H9 (cell line): ENCODE data around the gene SELPLG. TPM values are rescaled to one million over a fixed set of nuclear protein-coding genes. Genes with fewer than 3 reads are reported as not detected.
A peak's percentile ranks its signal among the peaks of the same experiment; 100 is the strongest.

ENCODE experiments used
- DNase-seq: peaks from one replicate; pipeline ENCODE4 v3.0.0-alpha.2; 2017
- H2AFZ ChIP-seq: one replicate; pipeline ENCODE4 v1.6.1; 2013; ENCODE audit warnings: mild to moderate bottlenecking, low read length, control low read depth, moderate library complexity
- H2AK5ac ChIP-seq: 2 replicates; pipeline ENCODE4 v1.6.1; 2013; ENCODE audit warnings: low read length, control low read depth, mixed read lengths; ENCODE audit not compliant: insufficient read length
- H2BK120ac ChIP-seq: one replicate; pipeline ENCODE4 v1.6.1; 2013; ENCODE audit warnings: low read depth, mild to moderate bottlenecking, low read length, control low read depth, inconsistent platforms; ENCODE audit not compliant: poor library complexity, severe bottlenecking
- H2BK12ac ChIP-seq: 2 replicates; pipeline ENCODE4 v1.6.1; 2013; ENCODE audit warnings: low read length, control low read depth, mixed read lengths, low read depth; ENCODE audit not compliant: insufficient read length
- H2BK15ac ChIP-seq: 2 replicates; pipeline ENCODE4 v1.6.1; 2013; ENCODE audit warnings: low read depth, low read length, control low read depth
- H2BK20ac ChIP-seq: one replicate; pipeline ENCODE4 v1.6.1; 2013; ENCODE audit warnings: low read depth, mild to moderate bottlenecking, low read length, control low read depth, inconsistent platforms; ENCODE audit not compliant: poor library complexity, severe bottlenecking
- H2BK5ac ChIP-seq: 2 replicates; pipeline ENCODE4 v1.6.1; 2013; ENCODE audit warnings: low read length, control low read depth, mixed read lengths; ENCODE audit not compliant: insufficient read length
- H3K14ac ChIP-seq: 2 replicates; pipeline ENCODE4 v1.6.1; 2013; ENCODE audit warnings: low read length, control low read depth; ENCODE audit not compliant: insufficient read depth
- H3K18ac ChIP-seq: 2 replicates; pipeline ENCODE4 v1.6.1; 2013; ENCODE audit warnings: low read depth, mild to moderate bottlenecking, mixed read lengths, low read length, control low read depth; ENCODE audit not compliant: insufficient read length
- H3K23ac ChIP-seq: 2 replicates; pipeline ENCODE4 v1.6.1; 2013; ENCODE audit warnings: low read length, control low read depth, mixed read lengths, low read depth; ENCODE audit not compliant: insufficient read length
- H3K23me2 ChIP-seq: 2 replicates; pipeline ENCODE4 v1.6.1; 2013; ENCODE audit warnings: low read depth, mild to moderate bottlenecking, mixed read lengths, low read length, control low read depth; ENCODE audit not compliant: insufficient read length, poor library complexity, severe bottlenecking
- H3K27ac ChIP-seq: 2 replicates; pipeline ENCODE4 v1.5.1; 2013; ENCODE audit warnings: low read length, control low read depth, mixed read lengths, low read depth; ENCODE audit not compliant: insufficient read length
- H3K27me3 ChIP-seq: 2 replicates; pipeline ENCODE4 v1.6.1; 2013; ENCODE audit warnings: low read length, control low read depth, inconsistent platforms; ENCODE audit not compliant: insufficient read depth
- H3K4ac ChIP-seq: 2 replicates; pipeline ENCODE4 v1.6.1; 2013; ENCODE audit warnings: low read depth, mild to moderate bottlenecking, control low read depth, inconsistent platforms, low read length, moderate library complexity
- H3K4me1 ChIP-seq: 2 replicates; pipeline ENCODE4 v1.6.1; 2013; ENCODE audit warnings: low read length, control low read depth, inconsistent platforms; ENCODE audit not compliant: insufficient read depth
- H3K4me2 ChIP-seq: 2 replicates; pipeline ENCODE4 v1.6.1; 2013; ENCODE audit warnings: low read length, control low read depth, mixed read lengths; ENCODE audit not compliant: insufficient read length, insufficient read depth
- H3K56ac ChIP-seq: 2 replicates; pipeline ENCODE4 v1.6.1; 2013; ENCODE audit warnings: low read depth, mild to moderate bottlenecking, mixed read lengths, low read length, control low read depth; ENCODE audit not compliant: insufficient read length
- H3K79me1 ChIP-seq: 2 replicates; pipeline ENCODE4 v1.6.1; 2013; ENCODE audit warnings: low read depth, mild to moderate bottlenecking, moderate library complexity, low read length, control low read depth, inconsistent platforms; ENCODE audit not compliant: insufficient read depth, poor library complexity, severe bottlenecking
- H3K79me2 ChIP-seq: 2 replicates; pipeline ENCODE4 v1.6.1; 2013; ENCODE audit warnings: low read length, control low read depth, inconsistent platforms; ENCODE audit not compliant: insufficient read depth
- H3K9ac ChIP-seq: 2 replicates; pipeline ENCODE4 v1.6.1; 2013; ENCODE audit warnings: low read length, control low read depth, mixed read lengths; ENCODE audit not compliant: insufficient read length; ENCODE audit errors: extremely low read depth
- H3K9me3 ChIP-seq: one replicate; pipeline ENCODE4 v1.6.1; 2013; ENCODE audit warnings: low read depth, low read length, inconsistent platforms; ENCODE audit not compliant: control insufficient read depth
- H3T11ph ChIP-seq: one replicate; pipeline ENCODE4 v1.6.1; 2013; ENCODE audit warnings: mild to moderate bottlenecking, low read length, control low read depth, inconsistent platforms
- H4K20me1 ChIP-seq: one replicate; pipeline ENCODE4 v1.6.1; 2013; ENCODE audit not compliant: control insufficient read depth, insufficient read length, insufficient read depth
- H4K5ac ChIP-seq: 2 replicates; pipeline ENCODE4 v1.6.1; 2013; ENCODE audit warnings: low read depth, mild to moderate bottlenecking, mixed read lengths, low read length, control low read depth; ENCODE audit not compliant: insufficient read length
- H4K8ac ChIP-seq: replicated peaks from 2 replicates; pipeline ENCODE4 v1.6.1; 2013; ENCODE audit warnings: low read length, control low read depth, mixed read lengths, low read depth; ENCODE audit not compliant: insufficient read length
- H4K91ac ChIP-seq: 2 replicates; pipeline ENCODE4 v1.6.1; 2013; ENCODE audit warnings: low read depth, mild to moderate bottlenecking, moderate library complexity, mixed read lengths, low read length, control low read depth; ENCODE audit not compliant: insufficient read length
- H3K27ac Mint-ChIP-seq, 3 experiments: 2 replicates in 2 of 3; 3 replicates in 1 of 3; pipeline ENCODE4 v1.8.0; 2020 to 2021; ENCODE audit warnings: mixed read lengths in 3 of 3, mild to moderate bottlenecking in 1 of 3, moderate library complexity in 1 of 3
- H3K27me3 Mint-ChIP-seq: 2 replicates; pipeline ENCODE4 v1.8.0; 2021; ENCODE audit warnings: low read depth, mild to moderate bottlenecking, moderate library complexity, mixed read lengths
- H3K36me3 Mint-ChIP-seq, 3 experiments: 2 replicates in 2 of 3; 3 replicates in 1 of 3; pipeline ENCODE4 v1.8.0; 2020 to 2021; ENCODE audit warnings: low read depth in 3 of 3, mixed read lengths in 3 of 3; ENCODE audit not compliant: insufficient read depth in 1 of 3
- H3K4me1 Mint-ChIP-seq, 2 experiments: 2 replicates each; pipeline ENCODE4 v1.8.0; 2020; ENCODE audit warnings: mixed read lengths in 2 of 2
- H3K4me3 Mint-ChIP-seq, 2 experiments: 2 replicates in 1 of 2; 3 replicates in 1 of 2; pipeline ENCODE4 v1.8.0; 2020 to 2021; ENCODE audit warnings: mild to moderate bottlenecking in 2 of 2, mixed read lengths in 2 of 2, moderate library complexity in 1 of 2
- H3K9me3 Mint-ChIP-seq, 2 experiments: 2 replicates in 1 of 2; 3 replicates in 1 of 2; pipeline ENCODE4 v1.8.0; 2020; ENCODE audit warnings: mild to moderate bottlenecking in 2 of 2, mixed read lengths in 2 of 2, moderate library complexity in 1 of 2
- CTCF ChIP-seq: fragments of 200-600 bp; sonication (generic); conservative IDR thresholded peaks from 3 replicates; pipeline ENCODE4 v1.8.0; 2021; ENCODE audit warnings: antibody characterized with exemption, mild to moderate bottlenecking
- WGBS: extraction: QIAGEN DNeasy Blood & Tissue Kit; methylation state at CpG from one replicate; pipeline ENCODE4 v1.1.7; 2013; ENCODE audit warnings: missing lambda C conversion rate, low lambda C conversion rate, mixed read lengths; ENCODE audit not compliant: insufficient read length; ENCODE audit errors: extremely low coverage; 5-methylcytosine and 5-hydroxymethylcytosine counted together
- total RNA-seq: library from RNA; stranded (reverse); gene quantifications from 2 replicates; pipeline ENCODE4 v1.2.1, GENCODE V29; 2021

The SELPLG gene
- total RNA-seq, 1 experiment from 2014 or later, result 0.15 TPM

- H2BK5ac ChIP-seq, result no peak overlapping the region
- Mint-ChIP-seq H3K27me3 (no peaks in the 10 kb centered on the region), H3K9me3 (no peaks in the 10 kb centered on the region), H3K36me3 (no peaks in the 10 kb centered on the region), H3K4me1 (peaks cover 27 to 35% of the 10 kb centered on the region in 2 experiments), H3K27ac (peak overlapping the region in 1 of 3 experiments; percentile 10; a peak in 2 of 7 replicates), H3K4me3 (no peak overlapping the region)
- no CpG with 5 or more reads among the region's 5 CpGs for WGBS
- H2AK5ac ChIP-seq, result no peak overlapping the region
- H3T11ph ChIP-seq, result no peak overlapping the region
- no peak overlapping the region for H3K27ac ChIP-seq
- H2BK20ac ChIP-seq, result no peak overlapping the region
- H3K56ac ChIP-seq, result no peak overlapping the region
- no peak overlapping the region for H2BK15ac ChIP-seq
- no peak for DNase-seq
- H4K20me1 ChIP-seq, result no peaks in the 10 kb centered on the region
- H3K18ac ChIP-seq, result no peak overlapping the region
- no peak overlapping the region for H2BK12ac ChIP-seq
- H3K4ac ChIP-seq, result no peak overlapping the region
- H2BK120ac ChIP-seq, result no peak overlapping the region
- H3K4me2 ChIP-seq, result no peak overlapping the region
- no peak overlapping the region for H4K5ac ChIP-seq
- no peaks in the 10 kb centered on the region for H3K79me1 ChIP-seq
- no peak overlapping the region for H3K9ac ChIP-seq
- TF ChIP-seq CTCF, result no peak
- no peak overlapping the region for H2AFZ ChIP-seq
- no peaks in the 10 kb centered on the region for H3K23me2 ChIP-seq
- no peak overlapping the region for H4K8ac ChIP-seq
- H3K79me2 ChIP-seq, result no peaks in the 10 kb centered on the region
- H3K4me1 ChIP-seq, result peaks cover 3% of the 10 kb centered on the region; the same call in 1 of the 2 replicates
- no peak overlapping the region for H4K91ac ChIP-seq
- no peaks in the 10 kb centered on the region for H3K27me3 ChIP-seq
- no peak overlapping the region for H3K23ac ChIP-seq
- H3K14ac ChIP-seq, result no peak overlapping the region
- no peaks in the 10 kb centered on the region for H3K9me3 ChIP-seq
Measured at GRCh38 chr12:108629151-108629550, 4.5 kb downstream of the SELPLG start.
